K562 (cell line): ENCODE results near the gene WDR91. TPM values are rescaled to one million over a fixed set of nuclear protein-coding genes. Genes with fewer than 3 reads are reported as not detected.

Experiments
- FUS ChIP-seq: fragments of 200-400 bp; formaldehyde crosslinking; optimal IDR thresholded peaks from 2 replicates; pipeline ENCODE3; 2017; ENCODE audit warnings: low read depth, low read length
- HCFC1 ChIP-seq: IDR thresholded peaks from 2 replicates; pipeline ENCODE4 v1.6.1; 2012; ENCODE audit warnings: low read depth, low read length, improper control_type of control experiment
- HNRNPH1 ChIP-seq: fragments of 200-400 bp; formaldehyde crosslinking; optimal IDR thresholded peaks from 2 replicates; pipeline ENCODE3; 2017; ENCODE audit warnings: low read depth, mild to moderate bottlenecking, low read length, moderate library complexity
- PCBP2 ChIP-seq: fragments of 200-400 bp; formaldehyde crosslinking; IDR thresholded peaks from 2 replicates; pipeline ENCODE4 v1.6.1; 2018; ENCODE audit warnings: low read length, low read depth, mild to moderate bottlenecking, moderate library complexity; ENCODE audit not compliant: poor library complexity, severe bottlenecking
- SAFB2 ChIP-seq: fragments of 200-400 bp; formaldehyde crosslinking; IDR thresholded peaks from 2 replicates; pipeline ENCODE4 v1.6.1; 2018; ENCODE audit warnings: borderline replicate concordance, low read length, low read depth, moderate library complexity; ENCODE audit not compliant: severe bottlenecking
- SETDB1 ChIP-seq: IDR thresholded peaks from one replicate; pipeline ENCODE4 v1.6.1; 2012; ENCODE audit warnings: low read length, control low read depth, inconsistent platforms
- XRCC4 ChIP-seq: IDR thresholded peaks from one replicate; pipeline ENCODE4 v1.6.1; 2011; ENCODE audit not compliant: insufficient read depth, insufficient read length; ENCODE audit errors: extremely low read depth
- polyA plus RNA-seq, 8 experiments: library from polyadenylated mRNA; depleted of rRNA in 4 of 8; stranded (reverse) in 5 of 8; unstranded in 3 of 8; fragments of >200 nt; fragmentation: Nextera tagmentation in 2 of 8; fragmentation: Illumina TruSeq in 1 of 8; extraction: Ambion mirVana in 2 of 8; extraction: Trizol in 1 of 8; gene quantifications; 2 replicates each; pipeline versions ENCODE4 v1.2.1 to v1.2.3, GENCODE V29; 2011 to 2014; ENCODE audit warnings: inconsistent platforms in 1 of 8, missing spikeins in 1 of 8
- total RNA-seq, 7 experiments: library from RNA; depleted of rRNA in 6 of 7; stranded (reverse); fragments of >200 nt in 6 of 7; fragmentation: Illumina TruSeq in 2 of 7; extraction: Trizol in 2 of 7; gene quantifications; 2 replicates each; pipeline versions ENCODE4 v1.2.1 to v1.2.3, GENCODE V29; 2011 to 2021; ENCODE audit warnings: low replicate concordance in 1 of 7
- TF ChIP-seq, protein P1 (sequence below), 2 experiments: fragments of 450-650 bp in 1 of 2; sonication (generic) in 1 of 2; formaldehyde crosslinking in 1 of 2; IDR thresholded peaks; 2 replicates each; pipeline versions ENCODE4 v1.7.1 to v1.9.0; 2016 to 2022; ENCODE audit warnings: inconsistent platforms in 1 of 2, mild to moderate bottlenecking in 1 of 2, missing genetic modification reagents in 1 of 2
- TF ChIP-seq, protein P2 (sequence below), 2 experiments: fragments of 450-650 bp in 1 of 2; IDR thresholded peaks; 2 replicates each; pipeline ENCODE4 v1.6.1; 2011 to 2017; ENCODE audit warnings: low read depth in 2 of 2, antibody characterized with exemption in 1 of 2, borderline replicate concordance in 1 of 2, low read length in 1 of 2, mild to moderate bottlenecking in 1 of 2, mixed read lengths in 1 of 2; ENCODE audit not compliant: control insufficient read depth in 1 of 2
- TF ChIP-seq, protein P3 (sequence below): sonication (generic); formaldehyde crosslinking; IDR thresholded peaks from 2 replicates; pipeline ENCODE4 v1.5.0; 2020; ENCODE audit warnings: missing genetic modification reagents
- TF ChIP-seq, protein P4 (sequence below): fragments of 250-450 bp; sonication (Bioruptor Pico); IDR thresholded peaks from 2 replicates; pipeline ENCODE4 v1.8.0; 2021; ENCODE audit warnings: borderline replicate concordance, mild to moderate bottlenecking, moderate library complexity; ENCODE audit not compliant: poor library complexity, severe bottlenecking

Gene WDR91
- total and polyA plus RNA-seq, 9 of the 15 experiments (the other 6 are each of a cell fraction or from before 2014, with no cell fraction given) = 1.9 to 18.2 (median 9.8) TPM

DNA sequence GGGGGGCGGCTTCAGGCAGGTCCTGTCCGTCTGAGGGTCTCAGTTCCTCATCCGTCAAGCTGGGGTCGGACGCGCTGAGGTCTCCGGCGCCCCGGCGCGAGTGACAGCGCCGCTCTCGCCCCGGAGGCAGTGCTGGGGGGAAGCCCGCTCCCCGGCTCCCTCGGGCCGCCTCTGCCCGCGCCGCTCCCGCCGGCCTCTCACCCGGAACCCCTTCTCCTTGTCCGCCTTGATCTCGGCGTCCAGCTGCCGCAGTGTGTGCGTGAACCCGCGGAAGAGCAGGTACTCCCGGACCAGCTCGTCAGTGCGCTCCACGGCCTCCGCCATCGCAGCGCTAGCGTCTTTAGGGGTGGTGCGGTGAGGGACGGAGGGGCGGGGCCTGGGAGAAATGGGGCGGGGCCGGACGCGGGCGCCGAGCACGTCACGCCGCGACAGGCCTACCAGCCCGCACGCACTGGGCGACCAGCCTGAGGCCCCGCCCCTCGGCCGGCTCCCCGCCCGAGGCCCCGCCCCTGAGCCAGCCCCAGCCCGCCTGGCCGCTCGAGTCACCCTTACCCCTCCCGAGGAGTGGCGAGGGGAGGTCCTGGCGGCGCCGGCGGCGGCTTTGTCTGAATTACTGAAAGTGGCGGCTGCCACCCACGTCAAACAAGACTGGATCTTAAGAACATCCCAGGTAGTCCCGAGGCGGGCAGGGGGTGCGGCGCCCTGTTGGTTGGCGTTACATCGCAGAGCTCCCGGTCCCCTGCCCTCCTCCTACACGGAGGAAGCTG is at the start of gene WDR91 (continued):
- TF ChIP-seq, protein P1, sequence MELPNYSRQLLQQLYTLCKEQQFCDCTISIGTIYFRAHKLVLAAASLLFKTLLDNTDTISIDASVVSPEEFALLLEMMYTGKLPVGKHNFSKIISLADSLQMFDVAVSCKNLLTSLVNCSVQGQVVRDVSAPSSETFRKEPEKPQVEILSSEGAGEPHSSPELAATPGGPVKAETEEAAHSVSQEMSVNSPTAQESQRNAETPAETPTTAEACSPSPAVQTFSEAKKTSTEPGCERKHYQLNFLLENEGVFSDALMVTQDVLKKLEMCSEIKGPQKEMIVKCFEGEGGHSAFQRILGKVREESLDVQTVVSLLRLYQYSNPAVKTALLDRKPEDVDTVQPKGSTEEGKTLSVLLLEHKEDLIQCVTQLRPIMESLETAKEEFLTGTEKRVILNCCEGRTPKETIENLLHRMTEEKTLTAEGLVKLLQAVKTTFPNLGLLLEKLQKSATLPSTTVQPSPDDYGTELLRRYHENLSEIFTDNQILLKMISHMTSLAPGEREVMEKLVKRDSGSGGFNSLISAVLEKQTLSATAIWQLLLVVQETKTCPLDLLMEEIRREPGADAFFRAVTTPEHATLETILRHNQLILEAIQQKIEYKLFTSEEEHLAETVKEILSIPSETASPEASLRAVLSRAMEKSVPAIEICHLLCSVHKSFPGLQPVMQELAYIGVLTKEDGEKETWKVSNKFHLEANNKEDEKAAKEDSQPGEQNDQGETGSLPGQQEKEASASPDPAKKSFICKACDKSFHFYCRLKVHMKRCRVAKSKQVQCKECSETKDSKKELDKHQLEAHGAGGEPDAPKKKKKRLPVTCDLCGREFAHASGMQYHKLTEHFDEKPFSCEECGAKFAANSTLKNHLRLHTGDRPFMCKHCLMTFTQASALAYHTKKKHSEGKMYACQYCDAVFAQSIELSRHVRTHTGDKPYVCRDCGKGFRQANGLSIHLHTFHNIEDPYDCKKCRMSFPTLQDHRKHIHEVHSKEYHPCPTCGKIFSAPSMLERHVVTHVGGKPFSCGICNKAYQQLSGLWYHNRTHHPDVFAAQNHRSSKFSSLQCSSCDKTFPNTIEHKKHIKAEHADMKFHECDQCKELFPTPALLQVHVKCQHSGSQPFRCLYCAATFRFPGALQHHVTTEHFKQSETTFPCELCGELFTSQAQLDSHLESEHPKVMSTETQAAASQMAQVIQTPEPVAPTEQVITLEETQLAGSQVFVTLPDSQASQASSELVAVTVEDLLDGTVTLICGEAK (IDR thresholded peaks at IDR 0.05) = no peak; the same call in none of the 2 replicates
- TF ChIP-seq, protein P1 (CRISPR knock-in tag; IDR thresholded peaks at IDR 0.05) = no peak
- TF ChIP-seq, protein P2, sequence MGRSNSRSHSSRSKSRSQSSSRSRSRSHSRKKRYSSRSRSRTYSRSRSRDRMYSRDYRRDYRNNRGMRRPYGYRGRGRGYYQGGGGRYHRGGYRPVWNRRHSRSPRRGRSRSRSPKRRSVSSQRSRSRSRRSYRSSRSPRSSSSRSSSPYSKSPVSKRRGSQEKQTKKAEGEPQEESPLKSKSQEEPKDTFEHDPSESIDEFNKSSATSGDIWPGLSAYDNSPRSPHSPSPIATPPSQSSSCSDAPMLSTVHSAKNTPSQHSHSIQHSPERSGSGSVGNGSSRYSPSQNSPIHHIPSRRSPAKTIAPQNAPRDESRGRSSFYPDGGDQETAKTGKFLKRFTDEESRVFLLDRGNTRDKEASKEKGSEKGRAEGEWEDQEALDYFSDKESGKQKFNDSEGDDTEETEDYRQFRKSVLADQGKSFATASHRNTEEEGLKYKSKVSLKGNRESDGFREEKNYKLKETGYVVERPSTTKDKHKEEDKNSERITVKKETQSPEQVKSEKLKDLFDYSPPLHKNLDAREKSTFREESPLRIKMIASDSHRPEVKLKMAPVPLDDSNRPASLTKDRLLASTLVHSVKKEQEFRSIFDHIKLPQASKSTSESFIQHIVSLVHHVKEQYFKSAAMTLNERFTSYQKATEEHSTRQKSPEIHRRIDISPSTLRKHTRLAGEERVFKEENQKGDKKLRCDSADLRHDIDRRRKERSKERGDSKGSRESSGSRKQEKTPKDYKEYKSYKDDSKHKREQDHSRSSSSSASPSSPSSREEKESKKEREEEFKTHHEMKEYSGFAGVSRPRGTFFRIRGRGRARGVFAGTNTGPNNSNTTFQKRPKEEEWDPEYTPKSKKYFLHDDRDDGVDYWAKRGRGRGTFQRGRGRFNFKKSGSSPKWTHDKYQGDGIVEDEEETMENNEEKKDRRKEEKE (IDR thresholded peaks at IDR 0.05; ENCODE audit: borderline replicate concordance in 1 of 2, control insufficient read depth in 1 of 2, low read depth in 2 of 2, low read length in 1 of 2) = no peak
- TF ChIP-seq, protein P3, sequence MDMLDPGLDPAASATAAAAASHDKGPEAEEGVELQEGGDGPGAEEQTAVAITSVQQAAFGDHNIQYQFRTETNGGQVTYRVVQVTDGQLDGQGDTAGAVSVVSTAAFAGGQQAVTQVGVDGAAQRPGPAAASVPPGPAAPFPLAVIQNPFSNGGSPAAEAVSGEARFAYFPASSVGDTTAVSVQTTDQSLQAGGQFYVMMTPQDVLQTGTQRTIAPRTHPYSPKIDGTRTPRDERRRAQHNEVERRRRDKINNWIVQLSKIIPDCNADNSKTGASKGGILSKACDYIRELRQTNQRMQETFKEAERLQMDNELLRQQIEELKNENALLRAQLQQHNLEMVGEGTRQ (CRISPR knock-in tag) = no peak
- TF ChIP-seq HCFC1 (no peak), FUS (no peak), SAFB2 (no peak), SETDB1 (no peak), XRCC4 (no peak), PCBP2 (no peak), HNRNPH1 (no peak)
- TF ChIP-seq, protein P4, sequence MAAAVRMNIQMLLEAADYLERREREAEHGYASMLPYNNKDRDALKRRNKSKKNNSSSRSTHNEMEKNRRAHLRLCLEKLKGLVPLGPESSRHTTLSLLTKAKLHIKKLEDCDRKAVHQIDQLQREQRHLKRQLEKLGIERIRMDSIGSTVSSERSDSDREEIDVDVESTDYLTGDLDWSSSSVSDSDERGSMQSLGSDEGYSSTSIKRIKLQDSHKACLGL (CRISPR knock-in tag) = no peak
